Suprapubic skin (tissue), 4 donors: Measurements from ENCODE around the gene FAT2.

ENCODE experiments used
- EP300 ChIP-seq: sonication (generic); formaldehyde crosslinking; IDR thresholded peaks from one replicate; pipeline ENCODE4 v1.6.1; 2017; ENCODE audit warnings: antibody characterized with exemption
- POLR2A ChIP-seq, 2 donors: fragments of 450-650 bp; IDR thresholded peaks; one replicate each; pipeline ENCODE4 v1.6.1; 2017; ENCODE audit warnings: antibody characterized with exemption in 2 of 2, mild to moderate bottlenecking in 2 of 2, moderate library complexity in 2 of 2
- POLR2AphosphoS5 ChIP-seq, 3 donors: sonication (generic); formaldehyde crosslinking; IDR thresholded peaks; one replicate each; pipeline ENCODE4 v1.6.1; 2017; ENCODE audit warnings: antibody characterized with exemption in 3 of 3
- TF ChIP-seq, protein P1 (sequence below), 2 donors: fragments of 200-600 bp in 1 of 2; fragments of 450-650 bp in 1 of 2; sonication (generic) in 1 of 2; IDR thresholded peaks; one replicate each; pipeline ENCODE4 v1.5.1; 2016 to 2019; ENCODE audit warnings: antibody characterized with exemption in 2 of 2, mild to moderate bottlenecking in 1 of 2, moderate library complexity in 1 of 2

- TF ChIP-seq, protein P1, sequence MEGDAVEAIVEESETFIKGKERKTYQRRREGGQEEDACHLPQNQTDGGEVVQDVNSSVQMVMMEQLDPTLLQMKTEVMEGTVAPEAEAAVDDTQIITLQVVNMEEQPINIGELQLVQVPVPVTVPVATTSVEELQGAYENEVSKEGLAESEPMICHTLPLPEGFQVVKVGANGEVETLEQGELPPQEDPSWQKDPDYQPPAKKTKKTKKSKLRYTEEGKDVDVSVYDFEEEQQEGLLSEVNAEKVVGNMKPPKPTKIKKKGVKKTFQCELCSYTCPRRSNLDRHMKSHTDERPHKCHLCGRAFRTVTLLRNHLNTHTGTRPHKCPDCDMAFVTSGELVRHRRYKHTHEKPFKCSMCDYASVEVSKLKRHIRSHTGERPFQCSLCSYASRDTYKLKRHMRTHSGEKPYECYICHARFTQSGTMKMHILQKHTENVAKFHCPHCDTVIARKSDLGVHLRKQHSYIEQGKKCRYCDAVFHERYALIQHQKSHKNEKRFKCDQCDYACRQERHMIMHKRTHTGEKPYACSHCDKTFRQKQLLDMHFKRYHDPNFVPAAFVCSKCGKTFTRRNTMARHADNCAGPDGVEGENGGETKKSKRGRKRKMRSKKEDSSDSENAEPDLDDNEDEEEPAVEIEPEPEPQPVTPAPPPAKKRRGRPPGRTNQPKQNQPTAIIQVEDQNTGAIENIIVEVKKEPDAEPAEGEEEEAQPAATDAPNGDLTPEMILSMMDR (IDR thresholded peaks at IDR 0.05): no peak
- no peak for TF ChIP-seq EP300
- TF ChIP-seq POLR2A (IDR thresholded peaks at IDR 0.05): no peak
- no peak for TF ChIP-seq POLR2AphosphoS5 (IDR thresholded peaks at IDR 0.05)
These were observed 3.2 kb downstream of the FAT2 start for GRCh38 chr5:151587796-151588555.
